Stimulated activated CD8-positive, alpha-beta memory T cell treated with anti-CD3 and anti-CD28 coated beads, Interleukin-4, amount 100 ng/mL, for 4 hours (primary cell): Measurements from ENCODE around the gene RHOT2.

Source experiments
- DNase-seq, 2 donors: peaks; one replicate each; pipeline ENCODE4 v3.0.0-alpha.2; 2020; ENCODE audit warnings: low read depth in 2 of 2, low spot score in 1 of 2

RHOT2 gene

DNA sequence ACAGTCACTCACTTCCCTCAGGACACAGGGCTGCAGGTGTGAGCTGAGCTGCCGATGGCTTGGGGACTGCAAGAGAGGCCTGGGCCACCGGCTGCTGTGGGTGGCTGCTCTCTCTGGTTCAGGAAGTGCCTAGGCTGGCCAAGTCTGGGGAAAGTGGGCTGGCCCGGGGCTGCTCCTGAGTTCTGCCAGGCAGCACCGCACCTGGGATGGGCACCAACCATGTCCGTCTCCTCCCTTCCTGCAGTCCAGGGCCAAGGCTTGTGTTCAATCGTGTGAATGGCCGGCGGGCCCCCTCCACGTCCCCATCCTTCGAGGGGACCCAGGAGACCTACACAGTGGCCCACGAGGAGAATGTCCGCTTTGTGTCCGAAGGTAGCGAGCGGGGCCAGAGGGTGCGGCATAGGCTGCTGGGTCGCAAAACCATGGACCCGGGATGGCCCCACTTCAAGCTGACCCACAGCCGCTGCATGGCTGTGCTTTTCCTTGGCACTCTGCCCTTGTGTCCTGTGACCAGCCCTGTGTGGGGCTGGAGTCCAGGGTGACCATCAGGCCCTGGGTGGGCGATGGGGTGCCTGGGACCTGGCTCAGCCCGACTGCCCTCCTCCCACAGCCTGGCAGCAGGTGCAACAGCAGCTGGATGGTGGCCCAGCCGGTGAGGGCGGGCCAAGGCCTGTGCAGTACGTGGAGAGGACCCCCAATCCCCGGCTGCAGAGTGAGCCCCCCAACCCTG, 20.6 kb upstream of the RHOT2 start:
- DNase-seq = no peak

DNA sequence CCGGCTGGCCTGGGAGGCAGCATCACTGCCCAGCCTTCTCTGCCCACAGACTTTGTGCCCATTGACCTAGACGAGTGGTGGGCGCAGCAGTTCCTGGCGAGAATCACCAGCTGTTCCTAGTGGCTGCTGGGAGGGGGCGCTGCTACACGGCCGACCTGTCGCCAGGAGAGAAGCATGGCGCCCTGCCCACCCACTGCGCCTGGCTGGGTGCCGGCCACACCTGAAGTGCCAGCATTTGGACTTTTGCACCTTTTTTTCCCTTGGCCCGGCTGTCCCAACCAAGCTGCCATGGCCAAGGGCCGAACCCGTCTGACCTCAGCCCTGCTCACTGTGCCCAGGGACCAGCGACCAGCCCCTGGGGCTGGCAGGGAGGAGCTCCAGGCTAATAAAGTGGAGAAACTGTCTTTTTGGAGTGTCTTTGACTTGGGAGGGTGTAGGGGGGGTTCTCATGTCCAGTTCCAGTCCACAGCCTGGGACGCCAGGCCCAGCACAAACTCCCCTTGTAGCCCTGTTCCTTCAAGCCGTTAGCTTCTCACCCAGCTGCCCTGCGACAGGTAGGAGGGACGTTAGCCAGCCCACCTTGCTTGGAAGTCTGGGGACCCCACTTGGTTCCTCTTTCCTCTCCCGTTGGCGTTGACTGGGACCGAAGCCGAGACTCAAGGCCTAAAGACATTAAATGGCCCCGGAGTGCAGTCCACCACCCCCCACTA, 19.7 kb upstream of the RHOT2 start:
- no peak for DNase-seq

DNA sequence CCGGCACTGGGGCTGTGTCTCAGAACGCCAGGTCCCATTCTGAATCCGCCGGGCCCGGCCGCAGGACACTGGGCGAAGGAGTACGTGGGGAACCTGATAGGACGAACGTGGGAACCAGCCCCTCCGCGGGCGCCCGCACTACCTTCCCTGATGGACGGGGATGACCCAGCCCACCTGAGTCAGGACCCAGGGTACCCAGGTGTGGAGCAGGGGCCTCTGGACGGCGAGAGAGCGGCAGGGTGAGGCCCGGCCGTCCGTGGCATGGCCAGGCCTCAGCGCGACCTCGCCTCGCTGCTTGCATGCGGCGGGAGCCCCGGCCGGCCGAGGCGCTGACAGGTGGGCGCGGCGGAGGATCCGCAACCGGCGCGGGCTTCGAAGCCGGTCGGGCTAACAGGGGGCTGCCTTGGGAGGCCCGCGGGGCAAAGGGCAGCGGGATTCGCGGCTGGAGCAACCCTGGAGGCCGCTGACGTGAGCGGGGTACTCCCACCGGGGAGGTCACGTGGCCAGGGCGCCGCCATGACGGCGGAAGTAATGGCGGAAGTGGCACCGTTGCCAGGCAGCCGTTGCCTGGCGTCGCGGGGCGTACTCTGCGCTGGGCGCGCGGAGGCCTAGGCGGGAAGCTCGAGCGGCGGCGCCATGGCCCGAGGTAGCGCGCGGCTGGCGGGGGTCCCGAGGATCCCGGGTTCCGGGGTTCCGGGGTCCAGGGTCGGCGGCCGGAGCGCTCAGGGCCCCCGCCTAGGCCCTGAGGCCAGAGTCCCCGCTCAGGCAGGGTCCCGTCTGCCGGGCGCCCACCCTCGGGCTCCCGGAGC, 18.9 kb upstream of the RHOT2 start, which contains the start of gene WDR90:
Gene WDR90, plus strand, starts transcription at position 585 of the 809 bp plus-strand sequence. Its CDS starts 52 bp downstream, at position 637.
- DNase-seq = peak; percentile 86 to 87

DNA sequence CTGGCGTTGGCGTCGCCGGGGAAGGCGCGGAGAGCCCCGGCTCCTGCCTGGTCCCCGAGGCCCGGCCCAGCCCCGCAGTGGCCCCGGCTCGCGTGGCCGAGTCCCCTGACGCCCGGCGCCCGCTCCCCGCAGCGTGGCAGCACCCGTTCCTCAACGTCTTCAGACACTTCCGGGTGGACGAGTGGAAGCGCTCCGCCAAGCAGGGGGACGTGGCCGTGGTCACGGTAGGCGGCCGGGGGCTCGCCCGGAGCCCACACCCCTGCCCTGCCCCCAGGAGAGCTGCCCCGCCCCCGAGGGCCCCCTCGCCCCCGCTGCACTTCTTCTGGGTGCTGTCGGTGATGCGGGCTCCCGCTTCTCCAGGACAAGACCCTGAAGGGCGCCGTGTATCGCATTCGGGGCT, 18.3 kb upstream of the RHOT2 start:
- DNase-seq = no peak

DNA sequence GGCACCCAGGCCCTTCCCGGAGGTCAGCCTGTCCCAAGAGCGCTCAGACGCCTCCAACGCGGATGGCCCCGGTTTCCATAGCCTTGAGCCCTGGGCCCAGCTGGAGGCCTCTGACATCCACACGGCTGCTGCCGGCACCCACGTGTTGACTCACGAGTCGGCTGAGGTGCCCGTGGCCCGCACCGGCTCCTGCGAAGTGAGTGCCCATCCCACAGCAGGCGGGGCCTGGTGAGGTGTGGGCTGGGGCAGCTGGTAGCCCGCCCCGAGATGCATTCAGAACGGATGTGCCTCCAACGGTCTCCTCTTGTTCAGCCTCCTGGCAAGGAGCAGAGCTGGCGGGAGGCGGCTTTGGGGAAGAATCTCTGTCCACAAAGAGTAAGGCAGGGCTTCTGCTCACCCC, 16.1 kb upstream of the RHOT2 start:
- no peak for DNase-seq

DNA sequence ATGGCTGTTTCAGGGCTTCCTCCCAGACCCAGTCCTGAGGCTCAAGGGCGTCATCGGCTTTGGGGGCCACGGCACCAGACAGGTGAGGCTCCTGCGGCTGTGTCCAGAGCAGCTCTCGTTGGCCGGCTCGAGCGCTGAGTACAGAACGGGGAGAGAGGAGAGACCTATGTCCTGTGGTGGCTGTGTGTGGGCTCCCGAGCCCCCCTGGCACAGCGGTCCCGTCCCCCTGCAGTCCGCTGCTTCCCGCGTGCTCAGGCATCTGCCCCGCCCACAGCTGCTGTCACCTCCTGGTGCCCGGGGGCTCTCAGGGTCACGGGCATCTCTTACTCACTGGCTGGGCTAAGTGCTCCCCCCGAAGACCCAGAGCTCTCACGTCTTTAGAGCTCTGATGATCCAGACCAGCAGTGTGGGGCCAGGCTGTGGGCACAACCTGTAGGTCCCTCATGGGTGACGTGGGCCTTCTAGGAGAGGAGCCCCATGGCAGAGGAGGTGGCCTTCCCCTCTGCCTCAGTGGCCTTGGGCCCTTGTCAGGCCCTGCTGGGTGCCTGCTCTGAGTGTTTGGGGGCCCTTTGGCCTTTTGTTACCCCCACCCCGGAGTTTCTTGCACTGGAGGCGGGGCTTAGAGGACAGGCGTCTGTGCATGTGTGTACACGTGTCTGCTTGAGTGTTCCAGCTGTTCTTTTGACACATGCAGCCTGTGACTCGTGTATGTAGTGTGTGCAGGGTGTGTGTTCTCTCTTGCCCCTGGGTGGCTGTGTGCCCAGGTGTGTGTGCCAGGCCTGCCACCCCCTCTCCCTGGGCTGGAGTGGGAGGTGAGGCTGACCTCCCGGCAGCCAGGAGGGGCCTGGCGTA, 15.3 kb upstream of the RHOT2 start:
- DNase-seq = no peak

DNA sequence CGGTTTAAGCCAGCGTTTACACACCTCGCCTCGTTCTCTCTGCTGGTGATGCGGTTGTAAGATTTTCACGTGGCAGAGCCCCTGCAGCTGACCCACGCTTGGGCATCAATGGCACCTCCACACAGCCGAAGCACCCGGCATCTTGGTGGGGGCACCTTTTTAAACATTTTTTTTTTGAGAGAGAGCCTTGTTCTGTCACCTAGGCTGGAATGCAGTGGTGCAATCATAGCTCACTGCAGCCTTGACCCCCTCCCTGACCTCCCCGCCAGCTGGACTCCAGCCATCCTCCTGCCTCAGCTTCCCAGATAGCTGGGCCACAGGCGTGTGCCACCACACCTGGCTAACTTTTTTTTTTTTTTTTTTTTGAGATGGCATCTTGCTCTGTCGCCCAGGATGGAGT, 13.9 kb upstream of the RHOT2 start:
- DNase-seq = no peak

DNA sequence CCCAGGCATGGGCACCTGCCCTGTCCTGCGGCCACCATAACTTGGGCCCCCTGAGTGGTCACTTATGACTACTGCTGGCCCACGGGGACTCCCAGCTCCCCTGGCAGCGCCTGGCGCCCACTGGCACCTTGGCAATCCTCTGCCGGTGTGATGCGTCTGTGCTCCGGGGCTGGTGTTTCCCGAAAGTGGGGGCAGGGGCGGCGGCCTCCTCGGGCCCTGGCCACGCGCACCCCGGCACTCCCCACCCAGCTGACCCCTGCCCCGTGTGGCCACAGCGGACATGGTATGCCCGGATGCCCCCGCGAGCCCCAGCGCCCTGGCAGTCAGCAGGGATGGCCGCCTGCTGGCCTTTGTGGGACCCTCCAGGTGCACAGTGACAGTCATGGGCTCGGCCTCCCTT, 10.4 kb upstream of the RHOT2 start:
- DNase-seq = no peak

DNA sequence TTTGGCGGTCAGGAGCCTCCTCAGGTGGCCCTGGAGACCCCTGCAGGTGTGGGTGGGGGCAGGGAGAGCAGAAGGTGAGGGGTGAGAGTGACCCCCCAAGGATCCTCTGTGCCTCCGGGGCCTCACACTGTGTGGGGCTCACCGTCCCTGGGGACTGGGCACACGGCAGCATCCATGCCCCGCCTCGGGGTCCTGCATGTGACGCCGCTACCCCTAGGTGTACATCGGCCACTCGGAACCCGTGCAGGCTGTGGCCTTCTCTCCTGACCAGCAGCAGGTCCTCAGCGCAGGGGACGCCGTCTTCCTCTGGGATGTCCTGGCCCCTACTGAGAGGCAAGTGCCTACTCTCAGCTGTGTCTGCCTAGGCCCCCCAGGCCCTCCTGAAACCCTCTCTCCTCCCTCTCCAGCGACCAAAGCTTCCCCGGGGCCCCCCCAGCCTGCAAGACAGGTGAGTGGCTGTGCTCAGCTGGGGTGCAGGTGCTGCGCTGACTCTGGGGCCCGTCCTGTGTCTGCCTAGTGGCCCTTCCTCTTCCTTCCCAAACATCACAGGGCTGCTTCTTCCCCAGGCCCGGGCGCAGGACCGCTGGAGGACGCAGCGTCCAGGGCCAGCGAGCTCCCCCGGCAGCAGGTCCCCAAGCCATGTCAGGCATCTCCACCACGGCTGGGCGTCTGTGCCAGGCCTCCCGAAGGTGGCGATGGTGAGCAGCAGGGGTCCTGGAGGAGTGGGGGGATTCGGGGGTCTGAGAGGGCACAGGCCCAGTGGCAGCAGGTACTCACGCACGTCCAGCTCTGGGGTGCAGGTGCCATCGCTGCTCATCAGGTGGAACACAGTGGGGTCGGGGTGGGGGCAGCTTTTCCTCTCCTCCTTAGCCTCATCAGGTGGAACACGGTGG, 9.0 kb upstream of the RHOT2 start:
- no peak for DNase-seq

DNA sequence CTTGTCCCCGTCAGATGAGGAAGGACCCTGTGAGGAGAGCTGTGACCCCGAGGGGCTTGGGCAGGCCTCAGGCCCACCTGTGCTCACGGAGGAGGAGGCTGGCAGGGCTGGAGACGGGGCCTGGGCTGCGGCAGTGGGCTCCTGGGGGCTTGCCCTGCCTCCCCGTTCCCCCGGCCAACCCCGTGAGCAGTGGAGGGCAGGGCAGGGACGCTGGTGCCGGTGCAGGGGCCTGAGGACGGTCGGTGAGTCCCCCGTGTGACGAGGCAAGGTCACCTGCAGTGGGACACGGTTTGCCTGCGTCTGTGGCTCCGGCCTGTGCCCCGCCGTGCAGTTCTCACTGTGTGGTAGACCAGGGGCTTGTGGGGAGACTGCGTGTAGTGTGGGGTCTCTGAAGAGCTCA, 8.3 kb upstream of the RHOT2 start:
- DNase-seq = no peak

DNA sequence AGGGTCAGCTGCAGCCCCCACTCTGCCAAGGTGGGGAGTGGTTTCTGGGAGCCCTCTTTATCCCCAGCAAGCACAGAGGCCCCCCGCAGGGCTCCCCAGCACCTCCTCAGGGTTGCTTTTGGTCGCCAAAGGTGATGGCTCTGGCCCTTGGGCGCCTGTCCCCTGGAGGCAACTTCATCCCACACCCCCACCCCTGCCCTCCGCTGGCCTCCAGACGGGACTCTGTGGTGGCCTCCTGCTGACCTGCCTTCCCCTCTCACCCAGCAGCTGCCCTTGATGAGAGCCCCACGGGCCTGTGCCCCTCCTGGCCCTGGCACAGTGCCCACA, 7.8 kb upstream of the RHOT2 start:
- no peak for DNase-seq

DNA sequence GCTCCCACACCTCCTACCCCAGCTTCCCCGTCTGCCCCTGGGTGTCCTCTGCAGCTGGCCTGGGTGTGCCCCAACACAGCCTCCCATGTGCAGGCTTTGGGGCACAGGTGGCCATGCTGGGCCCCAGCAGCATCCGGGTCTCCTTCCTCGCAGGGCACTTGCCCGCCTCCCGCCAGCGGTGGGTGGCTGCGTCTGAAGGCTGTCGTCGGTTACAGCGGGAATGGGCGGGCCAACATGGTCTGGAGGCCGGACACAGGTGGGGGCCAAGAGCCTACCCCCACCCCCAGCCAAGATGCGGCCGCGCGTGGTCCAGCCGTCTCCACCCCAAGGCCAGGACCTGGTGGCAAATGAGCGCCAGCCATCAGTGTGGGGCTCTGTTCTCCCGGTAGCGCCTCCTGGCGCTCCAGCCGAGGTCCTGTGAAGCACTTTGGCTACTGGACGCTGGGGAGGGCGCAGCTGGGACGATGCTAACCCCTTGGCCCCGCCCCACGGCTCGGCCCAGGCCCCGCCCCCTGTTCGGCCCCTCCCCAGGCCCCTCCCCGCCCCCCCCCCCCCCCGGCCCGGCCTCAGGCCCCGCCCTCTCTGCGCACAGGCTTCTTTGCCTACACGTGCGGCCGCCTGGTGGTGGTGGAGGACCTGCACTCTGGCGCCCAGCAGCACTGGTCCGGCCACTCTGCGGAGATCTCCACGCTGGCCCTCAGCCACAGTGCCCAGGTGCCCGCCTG, 7.3 kb upstream of the RHOT2 start:
- peak in 1 of 2 donors; percentile 36 for DNase-seq

DNA sequence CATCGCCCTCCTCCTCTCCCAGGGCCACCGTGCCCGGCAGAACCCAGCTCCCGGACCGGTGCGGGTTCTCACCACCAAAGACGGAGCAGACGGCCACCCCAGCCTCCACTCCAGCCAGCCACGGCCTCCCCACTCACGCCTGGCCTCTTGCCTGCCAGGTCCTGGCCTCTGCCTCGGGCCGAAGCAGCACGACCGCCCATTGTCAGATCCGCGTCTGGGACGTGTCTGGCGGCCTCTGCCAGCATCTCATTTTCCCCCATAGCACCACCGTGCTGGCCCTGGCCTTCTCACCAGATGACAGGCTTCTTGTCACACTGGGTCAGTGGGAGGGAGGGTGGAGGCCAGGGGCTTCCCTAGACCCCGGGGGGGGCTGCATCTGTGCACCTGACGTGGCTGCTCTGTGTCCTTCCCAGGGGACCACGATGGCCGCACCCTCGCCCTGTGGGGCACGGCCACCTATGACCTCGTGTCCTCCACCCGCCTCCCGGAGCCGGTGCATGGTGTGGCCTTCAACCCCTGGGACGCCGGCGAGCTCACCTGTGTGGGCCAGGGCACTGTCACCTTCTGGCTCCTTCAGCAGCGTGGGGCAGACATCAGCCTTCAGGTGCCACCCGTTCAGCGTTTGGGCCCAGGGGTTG, 6.6 kb upstream of the RHOT2 start:
- no peak for DNase-seq

DNA sequence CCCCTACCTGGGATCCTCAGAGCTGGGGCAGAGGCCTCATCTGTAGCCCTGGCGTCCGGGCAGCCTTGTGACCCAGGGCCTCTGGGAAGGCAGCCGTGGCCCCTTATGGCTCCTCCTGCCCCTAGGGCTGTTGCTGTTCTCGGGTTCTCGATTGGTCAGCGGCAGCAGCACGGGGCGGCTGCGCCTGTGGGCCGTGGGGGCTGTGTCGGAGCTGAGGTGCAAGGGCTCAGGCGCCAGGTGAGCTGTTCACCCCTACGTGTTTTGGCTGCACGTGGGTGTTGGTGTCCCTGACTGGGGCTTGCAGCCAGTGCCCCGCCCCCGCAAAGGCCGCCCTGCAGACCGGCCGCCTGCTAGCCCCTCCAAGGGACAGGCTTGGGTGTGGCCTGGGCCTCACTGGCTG, 5.8 kb upstream of the RHOT2 start:
- no peak for DNase-seq

DNA sequence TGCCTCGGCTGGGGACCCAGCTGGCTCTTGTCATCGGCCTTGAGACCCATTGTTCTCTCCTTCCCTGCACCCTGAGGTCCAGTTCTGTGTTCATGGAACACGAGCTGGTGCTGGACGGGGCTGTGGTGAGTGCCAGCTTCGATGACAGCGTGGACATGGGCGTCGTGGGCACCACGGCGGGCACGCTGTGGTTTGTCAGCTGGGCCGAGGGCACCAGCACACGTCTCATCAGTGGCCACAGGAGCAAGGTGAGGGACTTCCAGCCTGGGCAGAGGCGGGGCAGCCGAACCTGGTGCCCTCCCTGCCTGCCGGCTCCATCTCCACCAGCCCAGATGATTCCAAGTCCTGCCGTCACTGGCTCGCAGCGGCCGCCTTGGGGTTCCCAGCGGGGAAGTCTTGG, 5.3 kb upstream of the RHOT2 start:
- no peak for DNase-seq

DNA sequence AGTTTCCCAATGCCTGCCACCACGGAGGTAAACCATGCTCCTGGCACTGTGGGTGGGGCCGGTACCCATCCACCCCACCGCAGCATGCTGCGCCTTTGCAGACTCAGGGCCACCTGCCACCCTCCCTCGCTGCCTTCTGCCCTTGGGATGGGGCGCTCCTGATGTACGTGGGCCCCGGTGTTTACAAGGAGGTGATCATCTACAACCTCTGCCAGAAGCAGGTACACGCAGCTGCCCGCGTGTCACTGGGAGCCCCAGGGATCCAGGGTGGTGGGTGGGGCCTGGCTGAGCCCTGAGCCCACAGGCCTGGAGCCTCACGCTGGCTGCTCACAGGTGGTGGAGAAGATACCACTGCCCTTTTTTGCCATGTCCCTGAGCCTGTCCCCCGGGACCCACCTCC, 1.4 kb upstream of the RHOT2 start:
- no peak for DNase-seq

DNA sequence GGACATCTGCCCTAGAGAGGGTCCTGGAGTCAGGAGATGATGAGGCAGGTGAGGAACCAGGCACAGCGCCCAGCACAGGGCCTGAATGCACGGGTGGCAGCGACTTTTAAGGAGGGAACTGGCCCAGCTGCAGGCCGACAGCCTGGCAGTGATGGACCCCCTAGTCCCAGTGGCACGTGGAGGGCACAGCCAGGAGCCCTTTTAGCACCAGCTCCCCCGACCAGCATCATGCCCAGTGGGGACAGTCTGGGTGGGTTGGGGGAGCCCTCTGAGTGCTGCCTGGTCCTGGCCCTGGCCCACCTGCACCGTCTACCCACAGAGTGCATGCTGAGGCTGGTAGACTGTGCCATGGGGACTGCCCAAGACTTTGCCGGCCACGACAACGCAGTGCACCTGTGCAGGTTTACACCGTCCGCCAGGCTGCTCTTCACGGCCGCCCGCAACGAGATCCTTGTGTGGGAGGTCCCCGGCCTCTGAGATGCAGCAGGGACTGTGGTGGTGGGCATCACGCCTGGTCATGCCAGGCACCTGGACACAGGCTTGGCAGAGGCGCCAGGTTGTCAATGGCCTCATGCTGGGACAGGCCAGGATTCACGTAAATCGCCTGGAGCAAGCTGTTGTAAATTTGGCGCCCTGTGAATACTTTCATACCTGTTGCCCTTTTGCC, 686 bp upstream of the RHOT2 start:
- no peak for DNase-seq

DNA sequence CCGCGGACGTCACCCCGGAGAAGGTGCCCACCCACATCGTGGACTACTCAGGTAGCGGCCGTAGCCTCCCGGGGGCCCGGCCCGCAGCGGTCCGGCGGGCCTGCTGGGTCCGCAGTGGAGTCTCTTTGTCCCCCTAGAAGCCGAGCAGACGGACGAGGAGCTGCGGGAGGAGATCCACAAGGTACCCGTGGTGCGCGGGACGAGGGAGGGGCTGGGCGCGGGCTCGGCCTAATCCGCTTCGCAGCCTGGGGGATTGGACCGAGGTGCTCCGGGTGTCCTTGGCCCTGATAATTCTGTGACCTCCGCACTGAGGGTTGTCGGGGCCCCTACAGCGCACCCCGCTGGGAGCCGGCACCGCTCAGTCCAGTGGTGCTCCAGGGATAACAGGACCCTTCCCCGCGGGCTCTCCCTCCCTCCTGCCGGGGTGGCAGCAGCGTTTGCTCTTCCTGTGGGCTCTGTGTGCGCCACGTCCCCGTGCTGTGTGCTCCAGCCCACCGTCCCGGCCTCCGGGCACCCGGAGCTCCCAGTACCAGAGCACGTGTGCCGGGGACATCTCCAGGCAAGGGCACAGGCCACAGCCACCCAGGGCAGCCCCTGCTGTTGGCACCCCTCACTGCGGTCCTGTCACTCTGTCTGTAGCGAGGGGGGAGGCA, 713 bp downstream of the RHOT2 start:
- no peak for DNase-seq
